Uterus (tissue), 4 donors: Measurements from ENCODE around the gene SIX5. TPM values are rescaled to one million over a fixed set of nuclear protein-coding genes. Genes with fewer than 3 reads are reported as not detected.
A peak's percentile ranks its signal among the peaks of the same experiment; 100 is the strongest.
"Not testable (repeated sequence)": the region's sequence is repeated elsewhere in the genome, so short reads cannot be mapped to it uniquely, and the experiment has no call there.

ENCODE experiments used
- DNase-seq, 2 donors: peaks; one replicate each; pipeline ENCODE4 v3.0.0-alpha.2; 2019 to 2020
- H3K27ac ChIP-seq, 2 donors: fragments of 200-600 bp; sonication (generic); 1 replicate in 1 of 2; 2 replicates in 1 of 2; pipeline ENCODE4 v1.5.1; 2016 to 2018
- H3K27me3 ChIP-seq, 2 donors: fragments of 200-600 bp; sonication (generic); one replicate each; pipeline ENCODE4 v1.5.1; 2018 to 2019; ENCODE audit warnings: control low read depth in 1 of 2
- H3K36me3 ChIP-seq, 2 donors: fragments of 200-600 bp; sonication (generic); one replicate each; pipeline ENCODE4 v1.5.1; 2019; ENCODE audit warnings: control low read depth in 1 of 2
- H3K4me1 ChIP-seq, 2 donors: fragments of 200-600 bp; sonication (generic); one replicate each; pipeline ENCODE4 v1.5.1; 2018 to 2019; ENCODE audit warnings: control low read depth in 1 of 2
- H3K4me3 ChIP-seq, 2 donors: fragments of 200-600 bp; sonication (generic); 1 replicate in 1 of 2; 2 replicates in 1 of 2; pipeline ENCODE4 v1.5.1; 2018 to 2019; ENCODE audit warnings: mild to moderate bottlenecking in 1 of 2
- H3K9me3 ChIP-seq, 2 donors: fragments of 200-600 bp; sonication (generic); one replicate each; pipeline ENCODE4 v1.5.1; 2019; ENCODE audit warnings: control low read depth in 1 of 2
- POLR2A ChIP-seq, 2 donors: fragments of 450-650 bp; IDR thresholded peaks; one replicate each; pipeline ENCODE4 v1.6.1; 2016; ENCODE audit warnings: antibody characterized with exemption in 2 of 2, mild to moderate bottlenecking in 1 of 2, moderate library complexity in 1 of 2
- intact Hi-C: fragments of 100-400 bp; cut with DNase I; formaldehyde crosslinking; loops from one replicate; pipeline ENCODE4 v1.15.1; 2023; ENCODE audit warnings: low total_unique reads
- total RNA-seq, 4 donors: library from RNA; depleted of rRNA in 3 of 4; stranded (reverse); fragments of >200 nt in 3 of 4; gene quantifications; one replicate each; pipeline versions ENCODE4 v1.1.0 to v1.2.4, GENCODE V29; 2014 to 2023
- TF ChIP-seq, protein P1 (sequence below), 4 experiments: fragments of 200-600 bp in 2 of 4; fragments of 450-650 bp in 2 of 4; sonication (generic) in 2 of 4; IDR thresholded peaks; one replicate each; pipeline ENCODE4 v1.5.1; 2016 to 2019; ENCODE audit warnings: antibody characterized with exemption in 4 of 4, mild to moderate bottlenecking in 2 of 4, moderate library complexity in 1 of 4
- donor health status: DM: yes; HTN: yes; CAD: no.

The SIX5 gene
- total RNA-seq, 4 donors from 2014 or later, result 4.4 to 48.9 (median 12.5) TPM

DNA sequence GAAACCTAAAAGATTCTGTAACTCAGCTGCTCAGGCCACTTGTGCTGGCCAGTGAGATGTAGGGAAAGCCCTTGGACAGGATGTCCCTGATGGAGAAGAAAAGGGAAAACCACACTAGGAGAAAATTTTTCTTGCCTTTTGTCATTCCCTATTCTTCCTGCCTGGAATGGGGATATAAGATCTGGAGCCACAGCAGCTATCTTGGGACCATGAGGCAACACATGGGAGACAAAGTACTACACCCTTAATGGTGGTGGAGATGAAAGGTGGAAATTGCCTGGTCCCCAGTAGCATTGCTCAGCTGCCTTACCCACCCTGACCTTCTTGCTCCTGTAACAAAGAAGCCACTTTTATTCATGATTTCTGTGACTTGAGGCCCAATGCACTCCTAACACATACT, 36.7 kb upstream of the SIX5 start:
- Histone ChIP-seq H3K4me1 (no peaks in the 10 kb centered on the region), H3K27ac (no peak overlapping the region), H3K4me3 (no peak overlapping the region), H3K9me3 (no peaks in the 10 kb centered on the region), H3K27me3 (no peaks in the 10 kb centered on the region), H3K36me3 (no peaks in the 10 kb centered on the region)
- intact Hi-C loops, result no loop called here
- TF ChIP-seq, protein P1, sequence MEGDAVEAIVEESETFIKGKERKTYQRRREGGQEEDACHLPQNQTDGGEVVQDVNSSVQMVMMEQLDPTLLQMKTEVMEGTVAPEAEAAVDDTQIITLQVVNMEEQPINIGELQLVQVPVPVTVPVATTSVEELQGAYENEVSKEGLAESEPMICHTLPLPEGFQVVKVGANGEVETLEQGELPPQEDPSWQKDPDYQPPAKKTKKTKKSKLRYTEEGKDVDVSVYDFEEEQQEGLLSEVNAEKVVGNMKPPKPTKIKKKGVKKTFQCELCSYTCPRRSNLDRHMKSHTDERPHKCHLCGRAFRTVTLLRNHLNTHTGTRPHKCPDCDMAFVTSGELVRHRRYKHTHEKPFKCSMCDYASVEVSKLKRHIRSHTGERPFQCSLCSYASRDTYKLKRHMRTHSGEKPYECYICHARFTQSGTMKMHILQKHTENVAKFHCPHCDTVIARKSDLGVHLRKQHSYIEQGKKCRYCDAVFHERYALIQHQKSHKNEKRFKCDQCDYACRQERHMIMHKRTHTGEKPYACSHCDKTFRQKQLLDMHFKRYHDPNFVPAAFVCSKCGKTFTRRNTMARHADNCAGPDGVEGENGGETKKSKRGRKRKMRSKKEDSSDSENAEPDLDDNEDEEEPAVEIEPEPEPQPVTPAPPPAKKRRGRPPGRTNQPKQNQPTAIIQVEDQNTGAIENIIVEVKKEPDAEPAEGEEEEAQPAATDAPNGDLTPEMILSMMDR (IDR thresholded peaks at IDR 0.05), result no peak
- TF ChIP-seq POLR2A (IDR thresholded peaks at IDR 0.05), result no peak
- DNase-seq, result no peak

DNA sequence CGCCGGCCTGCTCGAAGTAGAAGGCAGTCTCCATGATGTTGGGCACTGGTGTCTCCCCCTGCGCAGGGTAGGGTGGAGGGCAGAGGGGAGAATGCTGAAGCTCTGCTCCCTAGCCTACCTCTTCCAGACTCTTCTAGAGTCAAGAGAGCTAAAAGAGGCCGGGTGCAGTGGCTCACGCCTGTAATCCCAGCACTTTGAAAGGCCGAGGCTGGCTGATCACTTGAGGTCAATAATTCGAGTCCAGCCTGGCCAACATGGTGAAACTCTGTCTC, 35.8 kb upstream of the SIX5 start:
- Histone ChIP-seq H3K27me3 (no peaks in the 10 kb centered on the region), H3K36me3 (no peaks in the 10 kb centered on the region), H3K9me3 (no peaks in the 10 kb centered on the region), H3K4me3 (no peak overlapping the region), H3K27ac (no peak overlapping the region), H3K4me1 (no peaks in the 10 kb centered on the region)
- intact Hi-C loops, result no loop called here
- TF ChIP-seq, protein P1 (IDR thresholded peaks at IDR 0.05), result no peak
- no peak for TF ChIP-seq POLR2A (IDR thresholded peaks at IDR 0.05)
- DNase-seq, result no peak

DNA sequence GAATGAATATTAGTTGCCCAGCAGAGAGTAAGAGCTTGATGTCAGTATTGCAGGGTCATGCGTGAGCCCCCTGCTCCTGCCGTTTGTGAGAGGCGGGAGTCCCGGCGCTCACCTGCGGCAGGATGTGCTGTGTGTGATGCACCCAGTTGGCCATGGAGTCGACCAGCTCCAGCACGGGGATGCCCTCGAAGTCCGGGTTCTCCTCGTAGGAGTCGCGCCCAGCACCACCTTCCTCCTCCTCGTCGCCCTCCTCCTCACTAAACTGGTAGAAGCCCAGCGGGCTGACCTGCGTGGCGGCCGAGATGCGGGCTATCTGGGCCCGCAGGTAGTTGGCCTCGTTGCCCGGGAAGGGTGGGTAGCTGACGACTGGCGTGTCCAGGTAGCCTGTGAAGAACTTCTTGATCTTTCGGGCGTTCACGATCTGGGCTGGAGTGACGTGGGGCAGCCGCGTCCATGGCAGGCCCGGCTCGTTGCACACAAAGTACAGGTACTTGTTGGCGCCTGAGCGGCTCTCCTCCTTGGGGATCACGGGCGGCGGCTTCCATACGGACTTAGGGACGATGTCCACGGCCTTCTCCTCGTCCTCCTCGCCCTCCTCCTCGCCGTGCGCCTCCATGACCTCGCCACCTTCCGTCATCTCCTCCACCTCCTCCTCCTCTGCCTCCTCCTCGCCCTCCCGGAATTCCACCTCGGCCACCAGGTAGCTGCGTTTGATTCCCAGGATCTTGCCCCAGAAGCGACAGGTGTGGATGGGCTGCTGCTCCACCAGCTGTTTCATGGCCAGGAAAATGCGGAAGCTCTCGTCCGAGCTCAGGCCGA, 35.3 kb upstream of the SIX5 start:
- intact Hi-C loops, result no loop called here
- no peak for DNase-seq
- no peak overlapping the region for H3K27ac ChIP-seq
- H3K27me3 ChIP-seq, result no peaks in the 10 kb centered on the region
- no peak overlapping the region for H3K4me3 ChIP-seq
- TF ChIP-seq, protein P1 (IDR thresholded peaks at IDR 0.05), result no peak
- no peak for TF ChIP-seq POLR2A (IDR thresholded peaks at IDR 0.05)
- no peaks in the 10 kb centered on the region for H3K4me1 ChIP-seq
- H3K9me3 ChIP-seq, result no peaks in the 10 kb centered on the region
- no peaks in the 10 kb centered on the region for H3K36me3 ChIP-seq

DNA sequence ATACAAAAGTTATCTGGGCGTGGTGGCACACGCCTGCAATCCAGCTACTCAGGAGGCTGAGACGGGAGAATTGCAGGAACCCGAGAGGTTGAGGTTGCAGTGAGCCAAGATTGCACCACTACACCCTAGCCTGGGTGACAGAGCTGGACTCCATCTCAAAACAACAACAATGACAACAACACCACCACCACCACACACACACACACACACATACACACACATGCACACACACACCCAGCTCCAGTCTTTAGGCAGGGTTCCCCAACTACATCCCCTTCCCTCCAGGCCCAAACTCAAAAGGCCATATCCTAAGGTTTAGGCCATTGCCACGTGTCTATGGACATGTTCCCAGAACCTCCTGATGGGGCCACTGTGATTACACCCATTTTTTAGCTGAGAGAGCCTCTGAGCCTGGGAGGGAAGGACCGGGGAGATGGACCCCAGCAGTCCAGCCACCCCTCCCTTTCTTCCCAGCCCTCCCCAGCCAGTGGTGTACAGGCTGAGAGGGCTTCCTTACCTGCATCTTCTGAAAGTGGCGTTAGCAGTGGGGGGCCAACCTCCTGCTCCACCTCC, 32.6 kb upstream of the SIX5 start:
- DNase-seq, result no peak
- TF ChIP-seq POLR2A (IDR thresholded peaks at IDR 0.05), result no peak
- TF ChIP-seq, protein P1 (IDR thresholded peaks at IDR 0.05), result no peak
- intact Hi-C loops, result no loop called here
- no peak overlapping the region for H3K27ac ChIP-seq
- H3K9me3 ChIP-seq, result no peaks in the 10 kb centered on the region
- no peaks in the 10 kb centered on the region for H3K27me3 ChIP-seq
- H3K4me1 ChIP-seq, result no peaks in the 10 kb centered on the region
- H3K4me3 ChIP-seq, result no peak overlapping the region
- no peaks in the 10 kb centered on the region for H3K36me3 ChIP-seq

DNA sequence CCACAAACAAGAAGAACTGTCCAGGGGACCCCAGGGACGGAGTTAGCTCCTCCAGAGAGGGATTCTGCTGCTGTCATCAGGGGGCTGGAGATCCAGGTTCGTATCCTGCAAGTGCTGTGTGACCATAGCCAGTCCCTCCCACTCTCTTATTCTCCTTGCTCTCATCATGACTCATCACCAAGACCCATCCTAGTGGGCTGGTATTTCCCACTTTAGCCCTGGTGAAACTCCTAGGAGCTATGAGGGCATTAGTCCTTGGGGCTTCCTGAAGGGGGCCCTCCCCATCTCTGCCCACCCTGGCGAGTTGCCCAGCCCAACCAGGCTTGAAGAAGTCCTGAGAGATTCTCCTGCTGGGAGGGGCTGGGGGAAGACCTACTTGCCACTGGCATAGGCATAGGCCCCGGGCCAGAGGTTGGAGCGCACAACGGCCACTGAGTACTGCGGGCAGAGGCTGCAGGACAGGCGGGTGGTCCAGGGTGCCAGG, 31.1 kb upstream of the SIX5 start:
- Histone ChIP-seq H3K4me3 (no peak overlapping the region), H3K27ac (peak overlapping the region; percentile 51 to 59), H3K36me3 (no peaks in the 10 kb centered on the region), H3K4me1 (no peaks in the 10 kb centered on the region), H3K27me3 (no peaks in the 10 kb centered on the region), H3K9me3 (no peaks in the 10 kb centered on the region)
- TF ChIP-seq, protein P1 (IDR thresholded peaks at IDR 0.05), result no peak
- TF ChIP-seq POLR2A (IDR thresholded peaks at IDR 0.05), result no peak
- intact Hi-C loops, result no loop called here
- DNase-seq, result no peak

DNA sequence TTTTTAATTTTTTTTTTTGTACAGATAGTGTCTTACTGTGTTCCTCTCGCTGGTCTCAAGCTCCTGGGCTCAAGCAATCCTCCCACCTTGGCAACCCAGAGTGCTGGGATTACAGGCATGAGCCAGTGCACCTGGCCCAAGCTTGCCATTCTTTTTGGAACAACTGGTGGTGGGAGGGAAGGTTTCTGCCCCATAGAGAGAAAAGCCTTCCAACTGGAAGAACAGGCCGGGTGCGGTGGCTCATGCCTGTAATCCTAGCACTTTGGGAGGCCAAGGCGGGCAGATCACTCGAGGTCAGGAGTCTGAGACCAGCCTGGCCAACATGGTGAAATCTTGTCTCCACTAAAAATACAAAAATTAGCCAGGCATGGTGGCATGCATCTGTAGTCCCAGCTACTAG, 30.5 kb upstream of the SIX5 start:
- peak overlapping the region; percentile 51 to 59 for H3K27ac ChIP-seq
- intact Hi-C loops, H3K27me3 ChIP-seq, H3K36me3 ChIP-seq, H3K9me3 ChIP-seq, H3K4me3 ChIP-seq, DNase-seq, H3K4me1 ChIP-seq: not testable (repeated sequence)
